Stomach (tissue), 4 donors: ENCODE results near the gene NPAT.

Source experiments
- EP300 ChIP-seq: sonication (generic); formaldehyde crosslinking; IDR thresholded peaks from one replicate; pipeline ENCODE4 v1.6.1; 2017; ENCODE audit warnings: antibody characterized with exemption
- POLR2A ChIP-seq, 4 donors: fragments of 450-650 bp; IDR thresholded peaks; one replicate each; pipeline ENCODE4 v1.6.1; 2016; ENCODE audit warnings: antibody characterized with exemption in 4 of 4, control low read depth in 2 of 4, mild to moderate bottlenecking in 1 of 4, moderate library complexity in 1 of 4
- POLR2AphosphoS5 ChIP-seq, 3 donors: sonication (generic); formaldehyde crosslinking; IDR thresholded peaks; one replicate each; pipeline ENCODE4 v1.6.1; 2016; ENCODE audit warnings: antibody characterized with exemption in 3 of 3
- TF ChIP-seq, protein P1 (sequence below), 7 experiments: fragments of 450-650 bp in 4 of 7; fragments of 200-600 bp in 3 of 7; sonication (generic) in 3 of 7; IDR thresholded peaks; one replicate each; pipeline ENCODE4 v1.5.1; 2016 to 2019; ENCODE audit warnings: antibody characterized with exemption in 7 of 7, control low read depth in 2 of 7, mild to moderate bottlenecking in 1 of 7

DNA sequence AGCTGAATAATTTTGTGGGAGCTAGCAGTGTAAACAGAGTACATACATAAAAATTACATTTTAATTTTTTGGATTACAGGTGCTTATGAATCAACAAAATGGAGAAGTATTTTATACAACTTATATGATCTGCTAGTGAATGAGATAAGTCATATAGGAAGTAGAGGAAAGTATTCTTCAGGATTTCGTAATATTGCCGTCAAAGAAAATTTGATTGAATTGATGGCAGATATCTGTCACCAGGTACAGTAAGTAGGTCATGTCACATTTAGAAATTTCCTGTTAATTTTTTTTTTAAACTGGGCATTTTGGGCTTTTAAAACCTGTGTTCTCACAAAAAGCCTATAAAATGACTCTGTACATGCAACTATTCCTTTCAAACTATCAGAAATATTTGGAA lies 24.4 kb upstream of the NPAT start:
- TF ChIP-seq, protein P1, sequence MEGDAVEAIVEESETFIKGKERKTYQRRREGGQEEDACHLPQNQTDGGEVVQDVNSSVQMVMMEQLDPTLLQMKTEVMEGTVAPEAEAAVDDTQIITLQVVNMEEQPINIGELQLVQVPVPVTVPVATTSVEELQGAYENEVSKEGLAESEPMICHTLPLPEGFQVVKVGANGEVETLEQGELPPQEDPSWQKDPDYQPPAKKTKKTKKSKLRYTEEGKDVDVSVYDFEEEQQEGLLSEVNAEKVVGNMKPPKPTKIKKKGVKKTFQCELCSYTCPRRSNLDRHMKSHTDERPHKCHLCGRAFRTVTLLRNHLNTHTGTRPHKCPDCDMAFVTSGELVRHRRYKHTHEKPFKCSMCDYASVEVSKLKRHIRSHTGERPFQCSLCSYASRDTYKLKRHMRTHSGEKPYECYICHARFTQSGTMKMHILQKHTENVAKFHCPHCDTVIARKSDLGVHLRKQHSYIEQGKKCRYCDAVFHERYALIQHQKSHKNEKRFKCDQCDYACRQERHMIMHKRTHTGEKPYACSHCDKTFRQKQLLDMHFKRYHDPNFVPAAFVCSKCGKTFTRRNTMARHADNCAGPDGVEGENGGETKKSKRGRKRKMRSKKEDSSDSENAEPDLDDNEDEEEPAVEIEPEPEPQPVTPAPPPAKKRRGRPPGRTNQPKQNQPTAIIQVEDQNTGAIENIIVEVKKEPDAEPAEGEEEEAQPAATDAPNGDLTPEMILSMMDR (IDR thresholded peaks at IDR 0.05): no peak
- TF ChIP-seq POLR2A (IDR thresholded peaks at IDR 0.05): no peak
- no peak for TF ChIP-seq POLR2AphosphoS5 (IDR thresholded peaks at IDR 0.05)
- TF ChIP-seq EP300: no peak
